PFSK-1 (cell line): Measurements from ENCODE around the gene RASA4B.
A peak's percentile ranks its signal among the peaks of the same experiment; 100 is the strongest.

ENCODE experiments used
- FOXP2 ChIP-seq: optimal IDR thresholded peaks from 2 replicates; pipeline ENCODE3; 2011; ENCODE audit warnings: borderline replicate concordance, control low read depth, inconsistent platforms; ENCODE audit not compliant: insufficient read depth; ENCODE audit errors: extremely low read length, extremely low read depth
- POLR2AphosphoS5 ChIP-seq: IDR thresholded peaks from 2 replicates; pipeline ENCODE4 v1.6.1; 2012; ENCODE audit warnings: low read depth, mild to moderate bottlenecking, control low read depth, low read length, moderate library complexity
- REST ChIP-seq, 2 experiments: IDR thresholded peaks; 2 replicates each; pipeline versions ENCODE4 v1.6.1 to v1.8.0; 2011 to 2012; ENCODE audit warnings: low read depth in 2 of 2, low read length in 2 of 2, control low read depth in 1 of 2, inconsistent platforms in 1 of 2, mild to moderate bottlenecking in 1 of 2, moderate library complexity in 1 of 2; ENCODE audit not compliant: insufficient read depth in 1 of 2
- SIN3A ChIP-seq: IDR thresholded peaks from 2 replicates; pipeline ENCODE4 v1.6.1; 2012; ENCODE audit warnings: mild to moderate bottlenecking, low read length, moderate library complexity, borderline replicate concordance; ENCODE audit not compliant: insufficient read depth
- TAF1 ChIP-seq: IDR thresholded peaks from 2 replicates; pipeline ENCODE4 v1.6.1; 2012; ENCODE audit warnings: low read length, control low read depth, borderline replicate concordance; ENCODE audit not compliant: insufficient read depth

Gene RASA4B

DNA sequence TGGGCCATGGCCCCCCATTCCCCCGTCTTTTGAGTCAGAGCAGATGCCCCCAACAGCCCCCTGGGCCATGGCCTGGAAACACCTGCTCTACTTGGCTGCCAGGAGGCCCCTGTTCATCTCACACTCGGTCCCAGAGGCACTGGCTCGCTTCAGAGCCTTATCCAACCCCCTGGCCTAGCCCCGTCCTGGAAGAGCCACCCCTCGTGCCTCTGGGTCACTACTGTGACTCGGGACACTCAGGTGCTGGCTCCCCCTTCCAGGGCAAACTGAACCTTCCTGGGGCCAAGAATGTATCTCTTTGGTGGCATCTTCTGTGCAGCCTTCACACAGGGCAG lies 45.8 kb downstream of the RASA4B start:
- TF ChIP-seq POLR2AphosphoS5 (0 out of 2 replicates have a peak, but pooled peaks have one; percentile 42), TAF1 (no peak)

DNA sequence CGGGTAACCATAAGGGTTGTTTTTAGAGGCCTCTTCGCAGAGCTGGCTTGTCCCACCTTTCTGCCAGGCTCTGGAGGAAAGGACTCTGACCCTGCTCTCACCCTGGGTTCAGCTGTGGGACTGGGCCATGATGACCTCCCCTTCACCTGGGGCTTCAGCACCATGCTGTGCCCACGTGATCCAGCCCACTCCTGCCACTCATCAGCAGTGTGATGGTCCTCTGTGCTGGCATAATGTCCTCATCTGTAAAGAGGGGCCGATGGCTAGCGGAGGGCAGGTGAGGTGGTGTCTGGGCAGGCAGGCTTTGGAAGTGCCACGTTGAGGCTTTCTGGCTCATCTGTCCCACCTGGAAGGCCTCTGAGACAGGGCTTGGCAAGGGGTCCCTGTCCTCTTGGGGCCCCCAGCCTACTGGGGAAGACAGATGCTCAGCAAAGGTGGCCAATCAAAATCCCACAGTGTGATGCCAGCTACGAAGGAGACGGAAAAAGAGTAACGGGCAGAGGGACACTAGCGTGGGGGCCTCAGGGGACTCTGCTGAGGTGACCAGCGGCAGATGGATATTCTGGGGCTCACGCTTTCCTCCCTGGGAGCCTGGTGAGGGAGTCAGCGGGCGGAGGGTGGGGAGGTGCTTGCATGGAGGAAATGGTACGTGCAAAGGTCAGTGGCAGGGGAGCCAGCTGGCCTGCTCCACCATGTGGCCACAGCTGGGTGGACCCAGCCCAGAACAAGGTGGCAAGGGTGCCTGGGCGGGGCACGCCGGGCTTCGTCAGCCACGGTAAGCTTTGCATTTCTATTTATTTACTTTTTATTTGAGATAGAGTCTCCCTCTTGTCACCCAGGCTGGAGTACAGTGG lies 47.4 kb downstream of the RASA4B start:
- no peak for TF ChIP-seq FOXP2
- no peak for TF ChIP-seq POLR2AphosphoS5
- TF ChIP-seq SIN3A, result no peak

- TF ChIP-seq TAF1 (no peak), POLR2AphosphoS5 (no peak)
Measured at GRCh38 chr7:102469351-102469971, 48.1 kb downstream of the RASA4B start.

DNA sequence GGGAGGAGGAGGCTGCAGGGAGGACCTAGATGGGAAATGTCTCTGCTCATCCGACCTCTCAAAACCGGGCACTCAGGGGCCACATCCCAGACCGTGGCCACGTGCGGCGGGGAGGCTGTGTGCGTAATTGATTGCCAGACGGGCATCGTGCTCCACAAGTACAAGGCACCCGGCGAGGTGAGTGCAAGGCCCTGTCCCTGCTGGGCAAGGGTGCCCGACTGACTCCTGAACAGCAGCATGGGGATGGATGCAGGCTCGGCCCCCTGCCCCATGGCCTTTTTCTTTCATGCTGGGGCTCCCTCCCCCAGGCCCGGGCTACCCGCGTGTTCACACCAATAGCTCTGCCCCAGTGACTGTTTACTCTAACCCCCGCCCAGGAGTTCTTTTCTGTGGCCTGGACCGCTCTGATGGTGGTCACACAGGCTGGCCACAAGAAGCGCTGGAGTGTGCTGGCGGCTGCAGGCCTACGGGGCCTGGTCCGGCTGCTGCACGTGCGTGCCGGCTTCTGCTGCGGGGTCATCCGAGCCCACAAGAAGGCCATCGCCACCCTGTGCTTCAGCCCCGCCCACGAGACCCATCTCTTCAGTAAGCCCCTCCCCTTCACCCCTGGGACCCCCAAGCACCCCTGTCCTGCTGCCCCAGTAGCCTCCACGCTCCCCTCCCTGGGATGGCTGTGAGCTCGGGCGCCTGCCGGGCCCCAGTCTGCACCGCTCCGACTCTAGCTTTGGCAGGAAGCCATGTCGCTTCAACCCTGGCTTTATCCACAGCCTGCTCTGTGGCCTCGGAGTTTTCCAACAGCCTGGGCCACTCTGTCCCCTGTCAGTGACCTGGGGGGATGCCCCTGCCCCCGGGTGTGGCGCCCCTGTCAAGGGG lies 48.9 kb downstream of the RASA4B start:
- TF ChIP-seq POLR2AphosphoS5 (no peak), SIN3A (no peak), TAF1 (no peak), FOXP2 (no peak), REST (IDR thresholded peaks at IDR 0.05; ENCODE audit: insufficient read depth in 1 of 2, low read depth in 2 of 2, low read length in 2 of 2) (no peak)

DNA sequence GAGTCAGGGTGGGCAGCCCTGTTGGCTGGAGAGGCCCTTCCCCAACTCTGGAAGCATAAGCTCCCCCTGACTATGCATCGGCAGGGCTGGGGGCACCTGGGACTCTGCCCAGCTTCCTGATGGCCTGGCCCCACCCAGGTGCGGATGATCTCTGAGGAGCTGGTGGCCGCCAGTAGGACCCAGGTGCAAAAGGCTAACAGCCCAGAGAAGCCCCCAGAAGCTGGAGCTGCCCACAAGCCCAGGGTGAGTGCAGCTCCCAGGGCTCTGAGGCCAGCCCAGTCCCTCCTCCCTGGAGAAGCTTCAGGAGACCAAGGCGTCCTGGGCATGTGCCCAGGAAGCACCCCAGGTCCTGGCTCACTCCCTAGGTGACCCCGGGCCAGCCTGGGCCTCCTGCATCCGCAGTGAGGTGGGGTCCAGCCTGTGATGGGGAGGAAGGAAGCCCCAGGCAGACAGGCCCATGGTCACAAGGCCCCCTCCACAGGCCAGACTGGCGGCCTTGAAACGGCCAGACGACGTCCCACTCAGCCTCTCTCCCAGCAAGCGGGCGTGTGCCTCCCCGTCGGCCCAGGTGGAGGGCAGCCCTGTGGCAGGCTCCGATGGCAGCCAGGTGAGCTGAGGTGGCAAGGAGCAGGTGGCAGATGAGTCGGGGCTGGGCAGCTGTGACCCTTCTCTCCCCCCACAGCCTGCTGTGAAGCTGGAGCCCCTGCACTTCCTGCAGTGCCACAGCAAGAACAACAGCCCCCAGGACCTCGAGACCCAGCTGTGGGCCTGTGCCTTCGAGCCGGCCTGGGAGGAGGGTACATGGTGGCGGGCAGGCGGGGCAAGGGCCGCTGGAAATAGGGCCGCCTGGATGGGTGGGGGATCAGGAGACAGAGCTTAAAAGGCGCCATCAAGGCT lies 49.7 kb downstream of the RASA4B start:
- TF ChIP-seq TAF1 (no peak), POLR2AphosphoS5 (no peak), FOXP2 (no peak), REST (IDR thresholded peaks at IDR 0.05; ENCODE audit: insufficient read depth in 1 of 2, low read depth in 2 of 2, low read length in 2 of 2) (no peak), SIN3A (no peak)

GRCh38 chr7:102466097-102466496 lies 51.5 kb downstream of the RASA4B start:
- TF ChIP-seq SIN3A, result no peak
- no peak for TF ChIP-seq TAF1
- TF ChIP-seq REST (IDR thresholded peaks at IDR 0.05; ENCODE audit: insufficient read depth in 1 of 2, low read depth in 2 of 2, low read length in 2 of 2), result no peak
- TF ChIP-seq FOXP2, result no peak
- no peak for TF ChIP-seq POLR2AphosphoS5
